OCI-M2 (cell line): ENCODE data around the gene FAM193B.

Experiments
- DNase-seq: peaks from one replicate; lab custom pipeline; 2025; ENCODE audit not compliant: unreplicated experiment; lab: John Stamatoyannopoulos, UW

The FAM193B gene

GRCh38 chr5:177472460-177473442 is 81.6 kb downstream of the FAM193B start:
- no peak for DNase-seq

GRCh38 chr5:177471610-177472356 is 82.6 kb downstream of the FAM193B start:
- DNase-seq = no peak

DNA sequence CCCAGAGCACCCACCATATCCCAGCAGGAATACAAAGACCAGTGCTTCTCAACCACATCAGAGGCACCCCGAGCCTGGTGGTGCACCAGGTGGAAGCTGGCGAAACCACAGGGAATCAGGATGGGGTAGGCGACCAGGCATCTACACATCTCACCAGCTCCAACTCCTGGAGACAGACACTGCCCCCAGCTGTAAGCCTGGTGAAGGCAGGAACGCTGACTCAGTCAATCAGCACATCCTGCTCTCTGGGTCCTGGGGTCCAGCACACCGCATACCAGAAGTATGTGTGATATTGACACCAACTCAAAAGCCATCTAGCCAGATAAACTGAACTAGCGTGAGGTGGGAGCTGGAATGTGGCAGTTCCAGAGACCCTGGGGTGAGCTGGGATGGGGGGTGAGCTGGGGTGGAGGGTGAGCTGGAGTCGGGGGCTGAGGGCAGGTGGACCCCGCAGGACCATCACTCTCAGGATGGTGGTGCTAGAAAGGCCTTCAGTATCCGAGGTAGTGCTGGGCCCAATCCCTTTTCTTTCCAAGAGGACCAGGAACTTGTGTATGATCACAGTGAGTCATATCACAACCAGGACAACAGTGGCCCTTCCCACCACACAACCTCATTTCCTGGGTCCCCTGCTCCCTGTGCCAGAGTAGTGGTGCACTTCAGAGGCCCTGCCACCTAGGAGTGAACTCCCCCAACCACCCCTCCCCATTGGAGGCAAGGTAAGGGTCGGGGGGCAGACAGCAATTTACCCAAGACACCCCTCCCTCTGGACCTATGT is 83.4 kb downstream of the FAM193B start:
- no peak for DNase-seq
